MM.1S (cell line): ENCODE results near the gene PARD6G.

Experiments
- DNase-seq: peaks from one replicate; pipeline ENCODE4 v3.0.0-alpha.2; 2015
- H2AFZ ChIP-seq: fragments of 300-600 bp; sonication (generic); 2 replicates; pipeline ENCODE4 v1.6.0; 2016; ENCODE audit warnings: antibody characterized with exemption, low read length
- H3F3A ChIP-seq: fragments of 300-600 bp; sonication (generic); 2 replicates; pipeline ENCODE4 v1.6.1; 2016; ENCODE audit warnings: mild to moderate bottlenecking, antibody characterized with exemption, low read length, moderate library complexity, mixed read lengths; ENCODE audit not compliant: insufficient read depth
- H3K27ac ChIP-seq: fragments of 300-600 bp; sonication (generic); 2 replicates; pipeline ENCODE4 v1.5.1; 2016; ENCODE audit warnings: mild to moderate bottlenecking, low read length
- H3K27me3 ChIP-seq: fragments of 300-600 bp; sonication (generic); replicated peaks from 2 replicates; pipeline ENCODE4 v1.6.0; 2016; ENCODE audit warnings: low read length; ENCODE audit not compliant: insufficient read depth
- H3K36me3 ChIP-seq: fragments of 300-600 bp; sonication (generic); replicated peaks from 2 replicates; pipeline ENCODE4 v1.6.1; 2016; ENCODE audit warnings: mild to moderate bottlenecking, low read length, mixed read lengths; ENCODE audit not compliant: insufficient read depth
- H3K4me1 ChIP-seq: fragments of 300-600 bp; sonication (generic); 2 replicates; pipeline ENCODE4 v1.6.1; 2016; ENCODE audit warnings: low read length, mixed read lengths
- H3K4me2 ChIP-seq: fragments of 300-600 bp; sonication (generic); 2 replicates; pipeline ENCODE4 v1.6.0; 2016; ENCODE audit warnings: low read depth, low read length
- H3K4me3 ChIP-seq: fragments of 300-600 bp; sonication (generic); 2 replicates; pipeline ENCODE4 v1.5.1; 2016; ENCODE audit warnings: low read length, mixed read lengths
- H3K79me2 ChIP-seq: fragments of 300-600 bp; sonication (generic); 2 replicates; pipeline ENCODE4 v1.6.1; 2016; ENCODE audit warnings: mixed run types, low read length, mixed read lengths
- H3K9ac ChIP-seq: fragments of 300-600 bp; sonication (generic); 2 replicates; pipeline ENCODE4 v1.6.1; 2016; ENCODE audit warnings: low read length, mixed read lengths
- H3K9me2 ChIP-seq: fragments of 300-600 bp; sonication (generic); replicated peaks from 2 replicates; pipeline ENCODE4 v1.6.1; 2016; ENCODE audit warnings: mild to moderate bottlenecking, low read length, mixed read lengths; ENCODE audit not compliant: insufficient read depth
- H3K9me3 ChIP-seq: fragments of 300-600 bp; sonication (generic); replicated peaks from 2 replicates; pipeline ENCODE4 v1.6.1; 2016; ENCODE audit warnings: mild to moderate bottlenecking, low read length, mixed read lengths; ENCODE audit not compliant: insufficient read depth
- H4K20me1 ChIP-seq: fragments of 300-600 bp; sonication (generic); 2 replicates; pipeline ENCODE4 v1.6.1; 2016; ENCODE audit warnings: mild to moderate bottlenecking, low read length, moderate library complexity, mixed read lengths; ENCODE audit not compliant: insufficient read depth
- CTCF ChIP-seq: fragments of 300-600 bp; sonication (generic); IDR thresholded peaks from 2 replicates; pipeline ENCODE4 v1.5.1; 2016; ENCODE audit warnings: antibody characterized with exemption, low read length, mixed read lengths
- EZH2 ChIP-seq: fragments of 300-600 bp; sonication (generic); optimal IDR thresholded peaks from 2 replicates; pipeline ENCODE3; 2017; ENCODE audit warnings: low read depth, mild to moderate bottlenecking, antibody characterized with exemption, low read length, mixed read lengths
- EZH2phosphoT487 ChIP-seq: fragments of 300-600 bp; sonication (generic); IDR thresholded peaks from 2 replicates; pipeline ENCODE4 v1.6.1; 2018; ENCODE audit warnings: antibody characterized with exemption, low read length

Gene PARD6G

GRCh38 chr18:80205294-80205693 is 42.0 kb downstream of the PARD6G start:
- Histone ChIP-seq H3K27me3 (no peaks in the 10 kb centered on the region), H3K36me3 (no peaks in the 10 kb centered on the region), H4K20me1 (no peaks in the 10 kb centered on the region), H3F3A (no peaks in the 10 kb centered on the region), H3K79me2 (no peaks in the 10 kb centered on the region), H2AFZ (no peak overlapping the region), H3K4me2 (no peak overlapping the region), H3K27ac (no peak overlapping the region), H3K9me3 (no peaks in the 10 kb centered on the region), H3K9ac (no peak overlapping the region), H3K4me1 (no peaks in the 10 kb centered on the region), H3K4me3 (no peak overlapping the region), H3K9me2 (no peaks in the 10 kb centered on the region)
- TF ChIP-seq EZH2: no peak
- no peak for TF ChIP-seq EZH2phosphoT487
- TF ChIP-seq CTCF: no peak
- DNase-seq: no peak

- no peaks in the 10 kb centered on the region for H3K9me2 ChIP-seq
- no peak for DNase-seq
- TF ChIP-seq CTCF (no peak), EZH2 (no peak), EZH2phosphoT487 (no peak)
- no peaks in the 10 kb centered on the region for H3K27me3 ChIP-seq
- H3K4me1 ChIP-seq: no peaks in the 10 kb centered on the region
- no peak overlapping the region for H2AFZ ChIP-seq
- H3K9ac ChIP-seq: no peak overlapping the region
- no peak overlapping the region for H3K27ac ChIP-seq
- H3K36me3 ChIP-seq: no peaks in the 10 kb centered on the region
- no peaks in the 10 kb centered on the region for H4K20me1 ChIP-seq
- no peaks in the 10 kb centered on the region for H3K79me2 ChIP-seq
- H3K9me3 ChIP-seq: no peaks in the 10 kb centered on the region
- no peaks in the 10 kb centered on the region for H3F3A ChIP-seq
- H3K4me3 ChIP-seq: no peak overlapping the region
- no peak overlapping the region for H3K4me2 ChIP-seq
These were observed 43.2 kb downstream of the PARD6G start for GRCh38 chr18:80204142-80204541.

GRCh38 chr18:80203249-80203648 is 44.1 kb downstream of the PARD6G start:
- DNase-seq: no peak
- no peaks in the 10 kb centered on the region for H3K27me3 ChIP-seq
- H3K79me2 ChIP-seq: no peaks in the 10 kb centered on the region
- no peaks in the 10 kb centered on the region for H3F3A ChIP-seq
- no peaks in the 10 kb centered on the region for H3K4me1 ChIP-seq
- TF ChIP-seq CTCF (no peak), EZH2 (no peak), EZH2phosphoT487 (no peak)
- H3K27ac ChIP-seq: no peak overlapping the region
- no peaks in the 10 kb centered on the region for H3K9me3 ChIP-seq
- no peak overlapping the region for H3K4me3 ChIP-seq
- no peaks in the 10 kb centered on the region for H3K9me2 ChIP-seq
- H4K20me1 ChIP-seq: no peaks in the 10 kb centered on the region
- no peak overlapping the region for H3K4me2 ChIP-seq
- H2AFZ ChIP-seq: no peak overlapping the region
- no peaks in the 10 kb centered on the region for H3K36me3 ChIP-seq
- no peak overlapping the region for H3K9ac ChIP-seq
